ENCODE results near the gene SGCA. TPM values are rescaled to one million over a fixed set of nuclear protein-coding genes. Genes with fewer than 3 reads are reported as not detected.
A peak's percentile ranks its signal among the peaks of the same experiment; 100 is the strongest.

Gene SGCA
- total and polyA plus RNA-seq, 2 of the 13 experiments (the other 11 are each of a cell fraction or from before 2014, with no cell fraction given), result not detected

DNA sequence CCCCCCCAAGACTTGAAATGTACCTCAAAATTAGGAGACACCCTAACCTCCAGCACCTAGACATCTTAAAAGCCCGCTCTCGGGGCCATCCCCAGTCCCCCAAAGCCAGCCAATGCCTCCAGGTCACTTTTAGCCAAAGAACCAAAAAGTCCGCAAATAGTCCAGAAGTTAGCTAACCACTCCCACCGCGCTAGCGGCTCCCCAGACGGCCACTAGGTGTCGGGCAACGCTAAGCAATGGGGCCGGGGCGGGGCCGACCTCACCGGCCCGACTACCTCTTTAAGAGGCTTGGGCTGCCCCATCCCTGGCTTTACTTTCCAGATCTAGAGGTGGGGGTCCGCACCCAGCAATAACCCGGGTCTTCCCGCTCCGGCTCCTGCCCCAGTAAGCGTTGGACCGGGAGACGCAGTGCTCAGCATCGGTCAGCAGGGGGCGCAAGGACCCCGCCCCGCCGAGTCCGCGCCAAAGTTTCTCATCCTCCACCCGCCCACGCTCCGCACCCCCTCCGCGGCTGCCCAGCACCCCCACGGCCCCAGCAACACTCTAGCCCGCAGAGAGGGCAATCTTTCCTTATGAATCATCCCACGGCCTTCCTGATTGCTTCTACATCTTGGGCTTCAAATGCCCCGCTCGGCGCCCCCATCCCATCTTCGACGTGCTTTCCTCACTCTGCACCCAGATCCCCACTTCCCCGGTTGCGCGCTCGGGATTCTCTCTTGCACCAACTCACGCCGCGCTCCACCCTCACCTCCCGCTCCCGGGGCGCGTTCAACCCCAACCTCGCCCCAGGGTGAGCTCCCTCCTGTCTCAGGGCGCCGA, 34.9 kb downstream of the SGCA start (continued):
- TF ChIP-seq, protein P1, sequence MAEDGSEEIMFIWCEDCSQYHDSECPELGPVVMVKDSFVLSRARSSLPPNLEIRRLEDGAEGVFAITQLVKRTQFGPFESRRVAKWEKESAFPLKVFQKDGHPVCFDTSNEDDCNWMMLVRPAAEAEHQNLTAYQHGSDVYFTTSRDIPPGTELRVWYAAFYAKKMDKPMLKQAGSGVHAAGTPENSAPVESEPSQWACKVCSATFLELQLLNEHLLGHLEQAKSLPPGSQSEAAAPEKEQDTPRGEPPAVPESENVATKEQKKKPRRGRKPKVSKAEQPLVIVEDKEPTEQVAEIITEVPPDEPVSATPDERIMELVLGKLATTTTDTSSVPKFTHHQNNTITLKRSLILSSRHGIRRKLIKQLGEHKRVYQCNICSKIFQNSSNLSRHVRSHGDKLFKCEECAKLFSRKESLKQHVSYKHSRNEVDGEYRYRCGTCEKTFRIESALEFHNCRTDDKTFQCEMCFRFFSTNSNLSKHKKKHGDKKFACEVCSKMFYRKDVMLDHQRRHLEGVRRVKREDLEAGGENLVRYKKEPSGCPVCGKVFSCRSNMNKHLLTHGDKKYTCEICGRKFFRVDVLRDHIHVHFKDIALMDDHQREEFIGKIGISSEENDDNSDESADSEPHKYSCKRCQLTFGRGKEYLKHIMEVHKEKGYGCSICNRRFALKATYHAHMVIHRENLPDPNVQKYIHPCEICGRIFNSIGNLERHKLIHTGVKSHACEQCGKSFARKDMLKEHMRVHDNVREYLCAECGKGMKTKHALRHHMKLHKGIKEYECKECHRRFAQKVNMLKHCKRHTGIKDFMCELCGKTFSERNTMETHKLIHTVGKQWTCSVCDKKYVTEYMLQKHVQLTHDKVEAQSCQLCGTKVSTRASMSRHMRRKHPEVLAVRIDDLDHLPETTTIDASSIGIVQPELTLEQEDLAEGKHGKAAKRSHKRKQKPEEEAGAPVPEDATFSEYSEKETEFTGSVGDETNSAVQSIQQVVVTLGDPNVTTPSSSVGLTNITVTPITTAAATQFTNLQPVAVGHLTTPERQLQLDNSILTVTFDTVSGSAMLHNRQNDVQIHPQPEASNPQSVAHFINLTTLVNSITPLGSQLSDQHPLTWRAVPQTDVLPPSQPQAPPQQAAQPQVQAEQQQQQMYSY (CRISPR knock-in tag; IDR thresholded peaks at IDR 0.05), result no peak
- TF ChIP-seq ZFP90 (CRISPR knock-in tag; IDR thresholded peaks at IDR 0.05; ENCODE audit: borderline replicate concordance) (peak; percentile 56; the same call in 1 of the 2 replicates), GTF2F1 (IDR thresholded peaks at IDR 0.05; ENCODE audit: low read length) (no peak), ZFP82 (CRISPR knock-in tag; IDR thresholded peaks at IDR 0.05; ENCODE audit: borderline replicate concordance) (no peak), CENPBD1 (CRISPR knock-in tag; IDR thresholded peaks at IDR 0.05; ENCODE audit: borderline replicate concordance, low read depth) (no peak), ZNF24 (IDR thresholded peaks at IDR 0.05) (no peak), NPAS2 (CRISPR knock-in tag; IDR thresholded peaks at IDR 0.05; ENCODE audit: borderline replicate concordance) (no peak), SIX4 (CRISPR knock-in tag; IDR thresholded peaks at IDR 0.05) (no peak), ZNF468 (CRISPR knock-in tag; IDR thresholded peaks at IDR 0.05) (no peak), SNRNP70 (IDR thresholded peaks at IDR 0.05; ENCODE audit: low read depth, low read length) (no peak), TBX2 (CRISPR knock-in tag; IDR thresholded peaks at IDR 0.05; ENCODE audit: borderline replicate concordance) (peak; percentile 43; the same call in 1 of the 2 replicates), ZNF879 (CRISPR knock-in tag; IDR thresholded peaks at IDR 0.05) (no peak), MTF1 (CRISPR knock-in tag; IDR thresholded peaks at IDR 0.05) (no peak), NFYC (CRISPR knock-in tag; IDR thresholded peaks at IDR 0.05) (no peak), ZNF33B (CRISPR knock-in tag; IDR thresholded peaks at IDR 0.05) (0 out of 2 replicates have a peak, but pooled peaks have one; percentile 20)
- TF ChIP-seq, protein P2, sequence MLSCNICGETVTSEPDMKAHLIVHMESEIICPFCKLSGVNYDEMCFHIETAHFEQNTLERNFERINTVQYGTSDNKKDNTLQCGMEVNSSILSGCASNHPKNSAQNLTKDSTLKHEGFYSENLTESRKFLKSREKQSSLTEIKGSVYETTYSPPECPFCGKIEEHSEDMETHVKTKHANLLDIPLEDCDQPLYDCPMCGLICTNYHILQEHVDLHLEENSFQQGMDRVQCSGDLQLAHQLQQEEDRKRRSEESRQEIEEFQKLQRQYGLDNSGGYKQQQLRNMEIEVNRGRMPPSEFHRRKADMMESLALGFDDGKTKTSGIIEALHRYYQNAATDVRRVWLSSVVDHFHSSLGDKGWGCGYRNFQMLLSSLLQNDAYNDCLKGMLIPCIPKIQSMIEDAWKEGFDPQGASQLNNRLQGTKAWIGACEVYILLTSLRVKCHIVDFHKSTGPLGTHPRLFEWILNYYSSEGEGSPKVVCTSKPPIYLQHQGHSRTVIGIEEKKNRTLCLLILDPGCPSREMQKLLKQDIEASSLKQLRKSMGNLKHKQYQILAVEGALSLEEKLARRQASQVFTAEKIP (CRISPR knock-in tag; IDR thresholded peaks at IDR 0.05; ENCODE audit: borderline replicate concordance), result no peak
- TF ChIP-seq, protein P3, sequence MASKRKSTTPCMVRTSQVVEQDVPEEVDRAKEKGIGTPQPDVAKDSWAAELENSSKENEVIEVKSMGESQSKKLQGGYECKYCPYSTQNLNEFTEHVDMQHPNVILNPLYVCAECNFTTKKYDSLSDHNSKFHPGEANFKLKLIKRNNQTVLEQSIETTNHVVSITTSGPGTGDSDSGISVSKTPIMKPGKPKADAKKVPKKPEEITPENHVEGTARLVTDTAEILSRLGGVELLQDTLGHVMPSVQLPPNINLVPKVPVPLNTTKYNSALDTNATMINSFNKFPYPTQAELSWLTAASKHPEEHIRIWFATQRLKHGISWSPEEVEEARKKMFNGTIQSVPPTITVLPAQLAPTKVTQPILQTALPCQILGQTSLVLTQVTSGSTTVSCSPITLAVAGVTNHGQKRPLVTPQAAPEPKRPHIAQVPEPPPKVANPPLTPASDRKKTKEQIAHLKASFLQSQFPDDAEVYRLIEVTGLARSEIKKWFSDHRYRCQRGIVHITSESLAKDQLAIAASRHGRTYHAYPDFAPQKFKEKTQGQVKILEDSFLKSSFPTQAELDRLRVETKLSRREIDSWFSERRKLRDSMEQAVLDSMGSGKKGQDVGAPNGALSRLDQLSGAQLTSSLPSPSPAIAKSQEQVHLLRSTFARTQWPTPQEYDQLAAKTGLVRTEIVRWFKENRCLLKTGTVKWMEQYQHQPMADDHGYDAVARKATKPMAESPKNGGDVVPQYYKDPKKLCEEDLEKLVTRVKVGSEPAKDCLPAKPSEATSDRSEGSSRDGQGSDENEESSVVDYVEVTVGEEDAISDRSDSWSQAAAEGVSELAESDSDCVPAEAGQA (IDR thresholded peaks at IDR 0.05; ENCODE audit: low read depth), result no peak
- TF ChIP-seq, protein P3 (CRISPR knock-in tag; IDR thresholded peaks at IDR 0.05; ENCODE audit: borderline replicate concordance), result no peak
